HG03432 (cell line): ENCODE results near the gene TEX22.

ENCODE experiments used
- ATAC-seq: cut with Tn5 transposase; IDR thresholded peaks from one replicate; pipeline ENCODE4 v1.9.1; 2021; ENCODE audit warnings: mild to moderate bottlenecking, moderate library complexity; ENCODE audit not compliant: unreplicated experiment

Gene TEX22

GRCh38 chr14:105420101-105420973 is 22.0 kb downstream of the TEX22 start:
- peak; percentile 4 for ATAC-seq

DNA sequence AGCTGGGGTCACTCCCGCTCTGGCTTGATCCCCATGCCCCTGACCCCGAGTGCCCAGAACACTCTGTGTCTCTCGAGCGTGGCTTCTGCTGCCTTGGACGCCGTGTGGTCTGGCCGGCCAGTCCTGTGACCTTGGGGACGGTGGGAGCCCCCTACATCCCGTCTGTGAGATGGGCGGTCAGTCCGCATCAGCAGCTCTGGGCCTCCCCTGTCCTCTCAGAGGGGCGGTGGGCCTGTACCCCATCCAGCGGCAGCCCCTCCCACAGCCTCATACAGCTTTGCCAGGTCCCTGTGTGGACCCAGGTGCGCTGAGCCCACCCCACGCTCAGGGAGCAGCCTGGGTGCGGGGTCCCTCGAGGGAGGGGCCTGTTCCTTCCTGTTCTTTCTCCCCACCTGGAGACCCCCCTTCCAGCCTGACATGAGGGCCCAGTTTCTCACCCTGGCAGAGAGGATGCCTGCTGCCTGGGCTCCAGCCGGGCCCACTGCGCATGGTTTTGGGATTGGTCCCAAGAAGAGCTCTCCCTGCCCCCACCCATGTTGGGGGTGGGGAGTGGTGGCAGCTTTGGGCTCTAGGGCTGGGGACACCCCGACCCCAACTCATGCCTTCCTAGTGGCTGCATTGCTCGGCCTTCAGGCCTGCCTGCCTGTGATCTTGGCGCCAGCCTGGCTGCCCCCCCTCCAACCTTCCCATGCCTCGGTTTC is 22.8 kb downstream of the TEX22 start:
- no peak for ATAC-seq

DNA sequence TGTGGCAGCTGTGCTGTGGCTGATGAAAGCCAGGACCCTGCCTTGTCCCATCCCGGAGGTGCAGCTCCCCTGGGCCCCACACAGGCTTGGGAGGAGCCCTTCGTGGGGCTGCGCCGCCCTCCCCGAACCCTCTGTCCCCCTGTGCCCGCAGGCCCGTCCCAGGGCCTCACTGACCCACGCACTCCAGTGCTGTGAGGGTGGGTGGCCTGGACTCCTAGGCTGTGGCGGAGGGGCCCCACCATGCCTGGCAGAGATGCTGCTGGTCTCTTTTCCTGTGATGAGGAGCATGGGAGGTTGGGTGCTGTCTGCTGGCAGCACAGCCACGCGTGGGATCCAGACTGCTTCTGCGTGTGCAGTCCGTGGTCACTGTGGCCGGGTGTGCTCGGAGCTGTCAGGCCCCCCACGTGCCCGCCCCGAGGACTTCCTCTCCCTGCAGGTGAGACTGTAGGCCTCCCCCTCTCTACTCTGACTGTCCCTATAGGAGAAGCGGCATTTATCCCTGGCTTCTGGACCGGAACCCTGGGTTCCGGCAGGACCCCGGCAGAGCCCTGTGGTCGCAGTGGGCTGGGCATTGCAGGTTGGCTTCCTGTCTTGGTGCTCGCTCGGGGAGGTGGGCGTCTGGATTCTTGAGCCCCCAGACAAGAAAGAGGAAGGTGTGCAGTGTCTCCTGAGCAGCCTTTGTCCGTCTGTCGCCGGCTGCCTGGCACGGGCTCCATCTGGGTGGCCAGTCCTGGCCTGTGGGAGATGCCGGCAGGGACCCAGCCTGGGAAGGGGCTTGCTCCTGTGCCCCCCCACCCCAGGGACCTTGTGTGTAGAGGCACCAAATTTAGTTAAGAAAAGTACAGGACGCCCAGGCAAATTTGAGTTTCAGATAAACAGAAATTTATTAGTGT is 23.6 kb downstream of the TEX22 start:
- ATAC-seq = no peak

- no peak for ATAC-seq
These were observed 24.6 kb downstream of the TEX22 start for GRCh38 chr14:105422695-105423487.

DNA sequence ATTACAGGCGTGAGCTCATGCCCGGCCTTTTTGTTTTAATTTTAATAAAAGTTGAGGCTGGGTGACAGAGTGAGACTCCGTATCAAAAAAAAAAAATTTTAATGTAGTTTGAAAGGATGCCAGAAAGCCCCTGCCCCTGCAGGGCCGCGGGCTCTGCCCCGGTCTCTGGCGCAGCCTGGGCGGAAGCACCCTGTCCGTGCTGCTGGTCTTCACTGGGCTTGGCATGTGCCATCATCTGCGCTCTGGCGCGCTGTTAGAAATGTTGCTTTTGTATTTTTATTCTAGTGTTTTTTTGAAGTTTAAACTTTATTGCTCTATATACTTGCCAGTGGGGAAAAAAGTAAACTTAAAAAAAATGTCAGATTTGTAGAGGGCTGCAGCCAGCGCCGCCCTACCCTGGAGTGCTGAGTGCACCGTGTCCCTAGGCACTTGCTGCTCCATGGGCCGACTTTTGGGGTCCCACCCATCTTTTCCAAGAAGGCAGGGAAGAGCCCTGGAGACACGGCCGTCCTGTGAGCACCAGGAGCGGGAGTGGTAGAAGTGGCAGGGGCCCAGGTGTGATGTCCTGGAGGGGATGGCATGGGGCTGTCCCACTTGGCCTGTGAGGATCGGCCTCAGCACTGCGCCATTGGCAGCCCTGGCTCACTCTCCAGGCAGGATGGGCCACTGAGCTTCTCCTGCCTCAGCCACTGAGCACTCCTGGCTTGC is 25.3 kb downstream of the TEX22 start:
- no peak for ATAC-seq

DNA sequence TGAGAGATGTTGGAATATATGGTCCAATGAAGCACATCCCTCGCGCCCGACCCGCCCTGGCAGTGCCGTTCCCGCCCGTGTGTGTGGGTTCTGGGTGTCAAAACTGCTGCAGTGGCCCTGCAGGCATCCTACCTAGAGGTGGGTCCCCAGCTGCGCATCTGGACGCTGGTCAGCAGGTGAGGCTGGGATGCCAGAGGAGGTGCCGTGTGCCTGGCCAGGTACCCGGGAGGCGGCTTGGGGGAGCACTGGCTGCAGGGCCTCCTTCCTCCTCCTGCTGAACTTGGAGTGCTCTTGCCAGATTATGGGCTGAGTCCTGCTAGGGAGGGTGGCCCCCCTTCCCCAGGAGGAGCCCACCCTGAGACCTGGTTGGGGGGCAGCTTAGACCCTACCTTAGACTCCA is 26.5 kb downstream of the TEX22 start:
- ATAC-seq = no peak

- no peak for ATAC-seq
These were observed 27.5 kb downstream of the TEX22 start for GRCh38 chr14:105425823-105426247.

- no peak for ATAC-seq
These were observed 28.2 kb downstream of the TEX22 start for GRCh38 chr14:105426416-105427130.

DNA sequence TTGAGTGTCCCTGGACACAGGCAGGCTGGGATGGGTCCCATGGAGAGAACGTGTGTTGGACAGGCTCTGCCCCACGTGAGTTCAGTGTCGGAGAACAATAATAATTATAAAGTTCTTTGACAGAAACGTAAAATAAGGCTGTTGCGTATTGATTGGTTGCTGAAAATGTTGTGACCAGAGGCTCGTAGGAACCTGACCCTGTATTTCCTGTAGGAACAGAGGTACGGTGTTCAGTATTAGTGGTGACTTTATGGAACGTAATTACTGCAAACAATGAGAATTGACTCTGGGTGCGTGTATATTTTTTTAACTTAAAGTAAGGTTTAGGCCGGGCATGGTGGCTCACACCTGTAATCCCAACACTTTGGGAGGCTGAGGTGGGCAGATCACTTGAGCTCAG is 29.1 kb downstream of the TEX22 start:
- no peak for ATAC-seq

- no peak for ATAC-seq
These were observed 29.7 kb downstream of the TEX22 start for GRCh38 chr14:105427936-105428485.

DNA sequence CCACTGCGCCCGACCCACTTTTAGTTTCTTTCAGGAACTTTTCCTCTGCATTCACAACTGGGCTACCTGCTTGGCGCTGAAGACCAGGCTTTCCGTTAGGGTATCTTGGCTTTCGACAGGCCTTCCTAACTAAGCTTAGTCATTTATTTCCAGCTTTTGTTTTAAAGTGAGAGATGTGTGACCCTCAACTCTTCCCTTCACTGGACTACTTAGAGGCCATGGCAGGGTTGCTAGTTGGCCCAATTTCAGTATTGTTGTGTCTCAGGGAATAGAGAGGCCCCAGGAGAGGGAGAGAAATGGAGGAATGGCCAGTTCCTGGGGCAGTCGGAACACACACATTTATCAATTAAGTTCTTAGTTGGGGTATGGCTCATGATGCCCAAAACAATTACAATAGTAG is 31.7 kb downstream of the TEX22 start:
- no peak for ATAC-seq

GRCh38 chr14:105430565-105430964 is 32.2 kb downstream of the TEX22 start:
- ATAC-seq = no peak

DNA sequence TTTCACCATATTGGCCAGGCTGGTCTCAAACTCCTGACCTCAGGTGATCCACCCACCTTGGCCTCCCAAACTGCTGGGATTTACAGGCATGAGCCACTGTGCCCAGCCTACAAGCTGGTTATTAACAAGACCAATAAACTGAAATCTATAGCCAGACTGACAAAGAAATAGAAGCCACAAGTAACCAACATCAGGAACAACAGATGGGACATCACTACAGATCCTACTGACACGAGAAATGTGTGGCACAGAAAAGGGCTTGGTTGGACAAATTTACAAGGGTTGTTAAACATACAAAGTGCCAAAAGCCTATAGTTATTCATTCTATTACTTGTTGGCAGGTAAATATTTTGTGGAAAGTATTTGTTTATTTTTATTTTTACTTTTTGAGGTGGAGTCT is 32.9 kb downstream of the TEX22 start:
- no peak for ATAC-seq

- ATAC-seq = no peak
These were observed 34.3 kb downstream of the TEX22 start for GRCh38 chr14:105432657-105433056.

- ATAC-seq = no peak
These were observed 34.8 kb downstream of the TEX22 start for GRCh38 chr14:105433161-105433605.

DNA sequence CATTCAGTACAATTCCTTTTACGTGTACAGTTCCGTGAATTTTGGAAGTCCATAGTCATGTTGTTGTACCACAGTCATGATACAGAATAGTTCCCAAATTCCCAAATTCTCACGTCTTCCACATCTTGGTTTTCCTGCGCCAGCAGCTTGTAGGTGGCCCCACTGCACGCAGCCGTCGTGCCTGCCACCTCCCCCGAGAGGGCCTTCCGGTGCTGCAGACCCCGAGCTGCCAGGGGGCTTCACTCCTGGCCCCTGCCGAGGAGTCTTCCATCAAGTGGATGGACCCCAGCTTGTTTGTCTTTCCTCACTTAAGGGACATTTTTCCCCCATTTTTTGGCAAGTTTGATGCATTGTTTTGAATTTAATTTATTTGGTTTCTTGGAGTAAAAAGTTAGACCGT is 38.1 kb downstream of the TEX22 start:
- ATAC-seq = no peak

GRCh38 chr14:105436891-105437722 is 38.8 kb downstream of the TEX22 start:
- no peak for ATAC-seq
